Stomach (tissue), 9 donors: ENCODE results near the gene CHCHD4. TPM values are rescaled to one million over a fixed set of nuclear protein-coding genes. Genes with fewer than 3 reads are reported as not detected.
"Not testable (repeated sequence)": the region's sequence is repeated elsewhere in the genome, so short reads cannot be mapped to it uniquely, and the experiment has no call there.

ENCODE experiments used
- DNase-seq, 2 donors: peaks; one replicate each; pipeline versions ENCODE4 v3.0.0 to v3.0.0-alpha.2; 2013 to 2019
- H3K27ac ChIP-seq, 5 donors: fragments of 200-600 bp in 4 of 5; sonication (generic) in 4 of 5; one replicate each; pipeline ENCODE4 v1.5.1; 2013 to 2019; ENCODE audit warnings: mild to moderate bottlenecking in 1 of 5, moderate library complexity in 1 of 5
- H3K27me3 ChIP-seq, 3 donors: fragments of 200-600 bp; sonication (generic); one replicate each; pipeline ENCODE4 v1.5.1; 2017 to 2019; ENCODE audit warnings: mixed run types in 1 of 3
- H3K36me3 ChIP-seq, 4 donors: fragments of 200-600 bp; sonication (generic); 1 replicate in 3 of 4; 2 replicates in 1 of 4; pipeline ENCODE4 v1.5.1; 2016 to 2019
- H3K4me1 ChIP-seq, 4 donors: fragments of 200-600 bp; sonication (generic); one replicate each; pipeline ENCODE4 v1.5.1; 2016 to 2019
- H3K4me3 ChIP-seq, 4 donors: fragments of 200-600 bp; sonication (generic) in 3 of 4; one replicate each; pipeline ENCODE4 v1.5.1; 2016 to 2019; ENCODE audit warnings: mild to moderate bottlenecking in 1 of 4
- H3K9me3 ChIP-seq, 4 donors: fragments of 200-600 bp; sonication (generic); one replicate each; pipeline ENCODE4 v1.5.1; 2016 to 2019
- EP300 ChIP-seq: sonication (generic); formaldehyde crosslinking; IDR thresholded peaks from one replicate; pipeline ENCODE4 v1.6.1; 2017; ENCODE audit warnings: antibody characterized with exemption
- POLR2A ChIP-seq, 4 donors: fragments of 450-650 bp; IDR thresholded peaks; one replicate each; pipeline ENCODE4 v1.6.1; 2016; ENCODE audit warnings: antibody characterized with exemption in 4 of 4, control low read depth in 2 of 4, mild to moderate bottlenecking in 1 of 4, moderate library complexity in 1 of 4
- POLR2AphosphoS5 ChIP-seq, 3 donors: sonication (generic); formaldehyde crosslinking; IDR thresholded peaks; one replicate each; pipeline ENCODE4 v1.6.1; 2016; ENCODE audit warnings: antibody characterized with exemption in 3 of 3
- WGBS, 5 donors: extraction: QIAGEN DNeasy Blood & Tissue Kit in 3 of 5; methylation state at CpG; one replicate each; pipeline versions ENCODE4 v1.1.5 to v1.1.7; 2013 to 2018; 5-methylcytosine and 5-hydroxymethylcytosine counted together
- intact Hi-C: fragments of 100-400 bp; cut with DNase I; formaldehyde crosslinking; loops from one replicate; pipeline ENCODE4 v1.15.1; 2023; ENCODE audit warnings: low total_unique reads
- polyA plus RNA-seq, 3 donors: library from polyadenylated mRNA; stranded (reverse); fragments of 200-250 nt; gene quantifications; one replicate each; pipeline ENCODE4 v1.2.3, GENCODE V29; 2013
- total RNA-seq, 5 donors: library from RNA; depleted of rRNA; stranded (reverse); fragments of >200 nt; gene quantifications; one replicate each; pipeline versions ENCODE4 v1.1.0 to v1.2.3, GENCODE V29; 2014 to 2016
- TF ChIP-seq, protein P1 (sequence below), 7 experiments: fragments of 450-650 bp in 4 of 7; fragments of 200-600 bp in 3 of 7; sonication (generic) in 3 of 7; IDR thresholded peaks; one replicate each; pipeline ENCODE4 v1.5.1; 2016 to 2019; ENCODE audit warnings: antibody characterized with exemption in 7 of 7, control low read depth in 2 of 7, mild to moderate bottlenecking in 1 of 7
- donor health status: healthy with polysubstance abuse.
- donor health status: Bipolar disorder and iron deficiency.
- donor health status: healthy.

CHCHD4 gene
- total and polyA plus RNA-seq, 8 donors, result 1.7 to 16.1 (median 11.4) TPM

DNA sequence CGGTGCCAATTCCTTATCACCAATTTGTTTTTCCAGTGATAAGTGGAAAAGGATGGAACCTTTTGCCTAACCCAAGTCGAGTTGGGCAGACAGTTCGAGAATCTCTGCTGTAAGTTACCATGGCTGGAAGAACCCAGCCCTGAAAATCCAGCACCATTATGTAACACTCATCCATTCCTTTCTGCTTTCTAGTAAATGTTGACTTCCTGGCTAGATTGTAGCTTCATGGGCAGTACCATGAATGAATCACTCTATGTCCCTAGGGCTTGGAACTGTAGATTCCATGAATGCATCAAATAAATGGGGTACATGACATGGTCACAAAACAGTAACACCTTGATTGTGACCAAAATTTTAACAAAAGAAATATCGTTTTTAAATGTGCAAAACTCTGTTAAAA is 14.0 kb downstream of the CHCHD4 start:
- 60 to 76% (median 69%) methylated on average over 4 of the region's 4 CpGs for WGBS, 5 donors
- no peak for DNase-seq
- intact Hi-C loops, result no loop called here
- H3K9me3 ChIP-seq, result no peaks in the 10 kb centered on the region
- peaks cover 21 to 56% (median 53%) of the 10 kb centered on the region in 4 donors for H3K36me3 ChIP-seq
- no peaks in the 10 kb centered on the region for H3K27me3 ChIP-seq
- no peak for TF ChIP-seq POLR2AphosphoS5 (IDR thresholded peaks at IDR 0.05)
- TF ChIP-seq POLR2A (IDR thresholded peaks at IDR 0.05), result no peak
- no peak for TF ChIP-seq EP300
- TF ChIP-seq, protein P1, sequence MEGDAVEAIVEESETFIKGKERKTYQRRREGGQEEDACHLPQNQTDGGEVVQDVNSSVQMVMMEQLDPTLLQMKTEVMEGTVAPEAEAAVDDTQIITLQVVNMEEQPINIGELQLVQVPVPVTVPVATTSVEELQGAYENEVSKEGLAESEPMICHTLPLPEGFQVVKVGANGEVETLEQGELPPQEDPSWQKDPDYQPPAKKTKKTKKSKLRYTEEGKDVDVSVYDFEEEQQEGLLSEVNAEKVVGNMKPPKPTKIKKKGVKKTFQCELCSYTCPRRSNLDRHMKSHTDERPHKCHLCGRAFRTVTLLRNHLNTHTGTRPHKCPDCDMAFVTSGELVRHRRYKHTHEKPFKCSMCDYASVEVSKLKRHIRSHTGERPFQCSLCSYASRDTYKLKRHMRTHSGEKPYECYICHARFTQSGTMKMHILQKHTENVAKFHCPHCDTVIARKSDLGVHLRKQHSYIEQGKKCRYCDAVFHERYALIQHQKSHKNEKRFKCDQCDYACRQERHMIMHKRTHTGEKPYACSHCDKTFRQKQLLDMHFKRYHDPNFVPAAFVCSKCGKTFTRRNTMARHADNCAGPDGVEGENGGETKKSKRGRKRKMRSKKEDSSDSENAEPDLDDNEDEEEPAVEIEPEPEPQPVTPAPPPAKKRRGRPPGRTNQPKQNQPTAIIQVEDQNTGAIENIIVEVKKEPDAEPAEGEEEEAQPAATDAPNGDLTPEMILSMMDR (IDR thresholded peaks at IDR 0.05), result no peak
- H3K27ac ChIP-seq, result no peak overlapping the region
- H3K4me1 ChIP-seq, result no peaks in the 10 kb centered on the region
- no peak overlapping the region for H3K4me3 ChIP-seq

DNA sequence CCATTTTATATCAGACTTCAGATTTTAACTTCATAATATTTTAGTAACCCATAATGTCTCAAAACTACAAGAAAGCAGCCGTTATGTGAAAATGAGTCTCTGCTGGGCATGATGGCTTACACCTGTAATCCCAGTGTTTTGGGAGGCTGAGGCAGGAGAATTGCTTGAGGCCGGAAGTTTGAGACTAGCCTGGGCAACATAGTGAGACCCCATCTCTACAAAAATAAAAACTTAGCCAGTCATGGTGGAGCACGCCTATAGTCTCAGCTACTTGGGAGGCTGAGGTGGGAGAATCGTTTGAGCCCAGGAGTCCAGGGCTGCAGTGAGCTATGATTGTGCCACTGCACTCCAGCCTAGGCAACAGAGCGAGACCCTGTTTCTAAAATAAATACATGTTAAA is 14.8 kb downstream of the CHCHD4 start:
- H3K27ac ChIP-seq, H3K4me3 ChIP-seq, DNase-seq, intact Hi-C loops, H3K27me3 ChIP-seq, H3K9me3 ChIP-seq, H3K4me1 ChIP-seq: not testable (repeated sequence)
- 92 to 98% (median 95%) methylated on average over 5 of the region's 5 CpGs for WGBS, 5 donors
- H3K36me3 ChIP-seq, result peaks cover 20 to 48% (median 44%) of the 10 kb centered on the region in 4 donors

DNA sequence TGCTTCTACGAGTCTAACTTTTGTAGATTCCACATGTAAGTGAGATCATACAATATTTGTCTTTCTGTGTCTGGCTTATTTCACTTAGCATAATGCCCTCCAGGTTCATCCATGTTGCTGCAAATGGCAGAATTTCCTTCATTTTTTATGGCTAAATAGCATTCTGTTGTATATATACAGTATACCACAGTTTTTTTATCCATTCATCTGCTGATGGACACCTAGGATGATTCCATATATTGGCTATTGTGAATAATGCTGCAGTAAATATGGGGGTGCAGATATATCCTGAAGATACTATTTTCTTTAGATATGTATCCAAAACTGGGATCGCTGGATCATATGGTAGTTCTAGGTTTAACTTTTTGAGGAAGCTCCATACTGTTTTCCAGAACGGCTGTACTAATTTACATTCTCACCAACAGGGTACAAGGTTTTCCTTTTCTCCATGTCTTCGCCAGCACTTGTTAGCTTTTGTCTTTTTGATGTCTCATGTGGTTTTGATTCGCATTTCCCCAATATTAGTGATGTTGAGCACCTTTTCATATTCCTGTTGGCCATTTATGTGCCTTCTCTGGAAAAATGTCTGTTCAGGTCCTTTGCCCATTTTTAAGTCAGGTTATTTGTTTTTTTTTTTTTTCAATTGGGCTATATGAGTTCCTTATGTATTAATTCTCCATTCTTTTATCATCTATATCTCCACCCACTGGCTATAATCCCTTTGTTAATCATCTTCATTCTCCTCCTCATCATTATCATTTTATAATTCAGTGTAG is 26.9 kb downstream of the CHCHD4 start:
- DNase-seq, result no peak
- TF ChIP-seq POLR2AphosphoS5 (IDR thresholded peaks at IDR 0.05), result no peak
- TF ChIP-seq EP300, result no peak
- no peak for TF ChIP-seq POLR2A (IDR thresholded peaks at IDR 0.05)
- TF ChIP-seq, protein P1 (IDR thresholded peaks at IDR 0.05), result no peak
- Histone ChIP-seq H3K4me3 (no peak overlapping the region), H3K36me3 (no peaks in the 10 kb centered on the region), H3K9me3 (peaks cover 0 to 15% (median 12%) of the 10 kb centered on the region in 4 donors), H3K27ac (no peak overlapping the region), H3K4me1 (no peaks in the 10 kb centered on the region), H3K27me3 (no peaks in the 10 kb centered on the region)
- 91 to 97% (median 92%) methylated on average over 5 of the region's 5 CpGs for WGBS, 5 donors
- intact Hi-C loops, result loop anchor here (10.0 kb wide), 1 partner anchor 183 kb away; no protein-coding TSS in a partner anchor

DNA sequence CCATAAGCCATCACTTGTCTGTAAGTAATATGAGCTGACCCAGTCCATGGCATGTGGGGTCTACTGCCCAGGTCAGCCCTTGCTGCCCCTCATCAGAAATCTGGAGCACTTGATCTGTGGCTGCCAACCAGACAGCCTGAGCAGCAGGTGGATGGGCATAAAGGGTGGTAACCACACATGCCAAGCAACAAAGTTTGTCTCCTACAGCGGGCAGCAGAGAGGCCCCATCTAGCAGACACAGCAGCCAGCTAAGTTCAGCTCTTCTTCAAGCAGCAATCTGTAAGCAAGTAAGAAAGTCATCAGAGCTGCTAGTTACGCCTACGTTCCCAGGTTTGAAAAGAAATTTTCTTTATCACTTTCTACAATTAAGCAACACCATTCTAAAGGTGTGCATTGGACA is 27.9 kb downstream of the CHCHD4 start:
- intact Hi-C loops, result loop anchor here (10.0 kb wide), 1 partner anchor 182 kb away; no protein-coding TSS in a partner anchor
- 78 to 94% (median 82%) methylated on average over 3 of the region's 3 CpGs for WGBS, 5 donors
- Histone ChIP-seq H3K36me3 (no peaks in the 10 kb centered on the region), H3K9me3 (peaks cover 0 to 15% (median 12%) of the 10 kb centered on the region in 4 donors), H3K4me3 (no peak overlapping the region), H3K4me1 (no peaks in the 10 kb centered on the region), H3K27ac (no peak overlapping the region), H3K27me3 (no peaks in the 10 kb centered on the region)
- DNase-seq, result no peak
- no peak for TF ChIP-seq EP300
- no peak for TF ChIP-seq POLR2A (IDR thresholded peaks at IDR 0.05)
- TF ChIP-seq, protein P1 (IDR thresholded peaks at IDR 0.05), result no peak
- TF ChIP-seq POLR2AphosphoS5 (IDR thresholded peaks at IDR 0.05), result no peak

DNA sequence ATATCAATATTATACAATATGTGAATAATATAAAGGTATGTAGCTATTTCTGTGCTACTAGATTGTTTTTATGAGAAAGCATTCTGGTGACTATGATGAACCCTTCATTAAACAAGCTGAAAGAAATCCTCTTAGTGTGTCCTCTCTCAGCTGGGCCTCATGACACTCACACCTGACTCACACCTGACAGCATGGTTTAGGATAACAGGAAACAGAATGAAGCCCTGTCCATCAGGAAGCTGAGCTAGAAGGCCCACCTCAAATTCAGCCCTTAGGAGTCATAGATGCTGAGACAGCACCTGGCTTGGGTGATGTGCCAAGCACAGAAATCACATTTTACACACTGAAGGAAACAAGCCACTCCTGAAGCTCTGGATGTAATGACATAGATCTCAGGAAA is 30.8 kb downstream of the CHCHD4 start:
- Histone ChIP-seq H3K27me3 (no peaks in the 10 kb centered on the region), H3K4me3 (no peak overlapping the region), H3K36me3 (no peaks in the 10 kb centered on the region), H3K4me1 (no peaks in the 10 kb centered on the region), H3K27ac (no peak overlapping the region), H3K9me3 (peaks cover 0 to 14% (median 12%) of the 10 kb centered on the region in 4 donors)
- intact Hi-C loops, result loop anchor here (10.0 kb wide), 1 partner anchor 179 kb away; no protein-coding TSS in a partner anchor
- no peak for TF ChIP-seq POLR2AphosphoS5 (IDR thresholded peaks at IDR 0.05)
- DNase-seq, result no peak
